Stimulated activated CD8-positive, alpha-beta memory T cell treated with anti-CD3 and anti-CD28 coated beads, Interleukin-7, amount 100 ng/mL, for 24 hours (primary cell): ENCODE measurements around the gene IGF2R.
"Not testable (repeated sequence)": the region's sequence is repeated elsewhere in the genome, so short reads cannot be mapped to it uniquely, and the experiment has no call there.

Experiments
- DNase-seq: peaks from one replicate; pipeline ENCODE4 v3.0.0-alpha.2; 2020; ENCODE audit warnings: low read depth

IGF2R gene

GRCh38 chr6:159996626-159997497 is 28.0 kb downstream of the IGF2R start:
- DNase-seq = no peak

GRCh38 chr6:159997498-159998101 is 28.7 kb downstream of the IGF2R start:
- no peak for DNase-seq

- no peak for DNase-seq
These were observed 29.7 kb downstream of the IGF2R start for GRCh38 chr6:159998538-159998937.

GRCh38 chr6:159999240-159999671 is 30.4 kb downstream of the IGF2R start:
- no peak for DNase-seq

GRCh38 chr6:160000280-160000704 is 31.4 kb downstream of the IGF2R start:
- DNase-seq = no peak

- not testable (repeated sequence) for DNase-seq
These were observed 32.1 kb downstream of the IGF2R start for GRCh38 chr6:160000893-160001427.

GRCh38 chr6:160002882-160003281 is 34.0 kb downstream of the IGF2R start:
- no peak for DNase-seq

- DNase-seq = no peak
These were observed 35.1 kb downstream of the IGF2R start for GRCh38 chr6:160004018-160004417.

- DNase-seq = no peak
These were observed 35.7 kb downstream of the IGF2R start for GRCh38 chr6:160004419-160005175.

GRCh38 chr6:160005211-160005610 is 36.3 kb downstream of the IGF2R start:
- no peak for DNase-seq

GRCh38 chr6:160005861-160006540 is 37.1 kb downstream of the IGF2R start:
- DNase-seq = no peak

- no peak for DNase-seq
These were observed 38.3 kb downstream of the IGF2R start for GRCh38 chr6:160007145-160007544.

- no peak for DNase-seq
These were observed 38.7 kb downstream of the IGF2R start for GRCh38 chr6:160007611-160008010.

GRCh38 chr6:160010067-160010466 is 41.2 kb downstream of the IGF2R start:
- no peak for DNase-seq

- DNase-seq = no peak
These were observed 45.3 kb downstream of the IGF2R start for GRCh38 chr6:160013987-160014868.

GRCh38 chr6:160014869-160015182 is 45.9 kb downstream of the IGF2R start:
- DNase-seq = no peak

- no peak for DNase-seq
These were observed 47.1 kb downstream of the IGF2R start for GRCh38 chr6:160015778-160016684.

GRCh38 chr6:160022101-160022500 is 53.2 kb downstream of the IGF2R start:
- no peak for DNase-seq

- no peak for DNase-seq
These were observed 53.9 kb downstream of the IGF2R start for GRCh38 chr6:160022793-160023192.

- DNase-seq = no peak
These were observed 55.3 kb downstream of the IGF2R start for GRCh38 chr6:160024152-160024551.
